Measurements from ENCODE around the gene UBE2D2.

The UBE2D2 gene

DNA sequence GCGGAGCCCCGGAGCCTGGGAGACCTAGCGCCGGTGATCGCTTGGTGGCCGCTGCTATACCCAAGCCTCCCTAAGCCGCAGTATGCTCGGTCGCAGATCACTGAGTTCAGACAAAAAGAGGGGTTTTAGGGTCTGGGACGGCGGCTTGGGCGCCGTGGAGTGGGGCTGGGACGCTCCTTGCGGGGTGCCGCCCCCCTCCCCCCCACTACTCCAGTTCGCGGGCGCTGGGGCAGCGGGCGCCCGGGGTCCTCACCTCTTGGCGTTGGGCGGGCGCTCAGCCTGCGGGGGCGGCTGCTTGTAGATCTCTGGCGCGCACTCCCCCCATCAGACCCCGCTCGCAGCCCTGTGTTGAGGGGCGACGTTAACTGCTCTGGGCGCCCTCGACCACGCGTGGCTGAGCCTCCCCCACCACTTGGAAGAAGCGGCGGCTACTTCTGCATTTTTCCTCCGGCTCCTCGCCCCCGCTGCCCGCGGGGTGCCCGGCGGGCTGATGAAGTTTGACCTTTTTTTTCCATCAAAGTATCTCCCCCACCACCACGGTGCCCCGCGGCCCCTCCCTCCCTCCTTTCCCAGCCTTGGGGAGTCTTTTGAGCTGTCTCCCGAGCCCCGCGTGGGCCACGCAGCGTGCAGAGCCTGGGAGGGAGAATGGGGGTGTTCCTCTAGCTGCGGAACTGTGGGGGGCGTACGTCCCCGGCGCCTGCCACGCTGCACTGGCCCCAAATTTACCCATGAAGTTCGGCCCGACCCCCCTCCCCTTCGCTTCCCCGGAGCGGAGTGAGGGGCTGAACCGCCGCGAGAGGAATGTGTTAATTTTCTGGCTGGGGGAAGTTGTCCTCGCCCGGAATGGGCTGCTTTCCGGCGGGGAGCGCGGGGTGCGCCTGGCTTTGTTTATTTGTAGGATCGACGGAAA is 88.2 kb downstream of the UBE2D2 start:
- no peak for DNase-seq

DNA sequence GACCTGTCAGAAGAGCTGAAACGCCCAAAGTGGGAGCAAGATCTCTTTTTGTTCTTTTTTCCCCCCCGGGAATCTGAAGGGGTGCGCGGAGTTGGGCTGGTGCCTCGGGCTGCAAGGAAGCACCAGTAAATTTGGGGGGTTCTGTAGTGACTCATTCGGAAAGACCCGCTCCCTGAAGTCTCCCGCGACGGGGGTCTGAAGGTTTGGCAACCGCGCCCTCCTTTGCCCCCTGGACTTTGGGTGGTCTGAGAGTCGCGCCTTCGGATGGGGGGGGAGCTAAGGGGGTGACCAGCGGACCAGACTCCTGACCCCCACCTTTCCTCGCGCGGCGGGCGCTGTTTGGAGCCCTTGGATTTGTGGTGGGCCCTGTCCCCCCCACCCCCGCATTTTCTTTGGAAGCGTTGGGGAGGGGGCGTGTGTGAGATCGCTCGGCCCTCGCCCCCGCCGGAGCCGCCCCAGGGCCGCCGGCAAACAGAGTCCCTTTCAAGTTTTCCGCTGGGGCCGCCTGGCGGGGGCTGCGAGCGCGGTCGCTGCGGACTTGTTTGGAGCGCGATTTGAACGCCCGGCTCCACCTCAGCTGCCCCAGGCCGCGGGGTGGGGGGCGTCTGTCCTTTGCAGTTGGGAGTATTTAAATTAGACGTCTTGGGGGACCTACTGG is 89.0 kb downstream of the UBE2D2 start:
- no peak for DNase-seq

DNA sequence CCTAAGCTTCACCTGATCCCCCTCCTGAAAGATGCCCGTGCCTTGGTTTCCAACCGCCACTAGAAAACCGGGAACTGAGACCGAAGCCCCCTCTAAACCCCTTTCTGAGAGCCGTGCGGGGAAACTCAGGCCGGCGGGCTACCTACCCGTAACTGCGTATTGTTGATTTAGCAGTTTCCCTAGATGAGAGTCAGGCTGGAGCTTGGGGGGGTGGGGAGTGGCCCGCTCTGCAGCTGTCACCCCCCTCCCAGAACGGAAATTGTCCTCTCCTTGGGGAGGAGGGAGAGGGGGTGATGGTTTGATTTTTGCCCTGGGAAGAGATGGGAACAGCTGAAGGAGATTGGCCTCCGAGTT is 89.5 kb downstream of the UBE2D2 start:
- DNase-seq: no peak

DNA sequence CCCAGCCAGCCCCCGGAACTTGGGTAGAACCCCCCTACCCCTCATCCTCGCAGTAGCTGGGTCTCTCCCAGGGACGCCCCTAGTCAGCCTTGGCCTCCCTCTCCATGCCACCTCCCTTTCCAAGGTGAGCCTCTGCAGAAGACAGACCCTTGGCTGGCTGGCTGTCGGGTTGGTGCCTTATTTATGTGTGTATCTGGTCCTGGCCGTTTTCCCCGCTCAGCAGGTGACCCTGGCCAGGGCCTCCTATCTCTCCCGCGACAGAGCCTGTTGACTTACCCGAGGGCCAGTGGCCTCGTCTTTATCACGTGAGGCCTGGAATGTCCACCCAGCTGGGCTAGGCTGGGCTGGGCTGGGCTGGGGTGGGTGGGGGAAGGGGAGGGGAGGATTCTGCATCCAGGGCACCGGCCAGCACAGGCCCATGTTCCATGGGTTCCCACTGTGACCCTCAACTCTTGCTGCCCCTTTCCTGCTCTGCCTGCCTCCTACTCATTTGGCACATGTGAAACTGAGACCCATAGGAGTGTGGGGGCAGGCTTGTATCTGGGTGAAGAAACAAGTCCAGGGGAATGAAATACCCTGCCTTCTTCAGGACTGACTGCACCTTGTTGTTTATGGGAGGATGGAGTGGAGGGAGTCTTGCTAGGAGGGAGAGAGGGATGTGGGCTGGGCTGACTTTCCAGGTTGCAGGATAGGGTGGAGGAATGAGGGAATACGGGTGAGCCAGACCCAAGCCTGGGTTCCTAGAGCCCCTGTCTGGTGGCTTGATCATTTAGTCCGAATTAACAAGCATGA is 90.1 kb downstream of the UBE2D2 start:
- no peak for DNase-seq

DNA sequence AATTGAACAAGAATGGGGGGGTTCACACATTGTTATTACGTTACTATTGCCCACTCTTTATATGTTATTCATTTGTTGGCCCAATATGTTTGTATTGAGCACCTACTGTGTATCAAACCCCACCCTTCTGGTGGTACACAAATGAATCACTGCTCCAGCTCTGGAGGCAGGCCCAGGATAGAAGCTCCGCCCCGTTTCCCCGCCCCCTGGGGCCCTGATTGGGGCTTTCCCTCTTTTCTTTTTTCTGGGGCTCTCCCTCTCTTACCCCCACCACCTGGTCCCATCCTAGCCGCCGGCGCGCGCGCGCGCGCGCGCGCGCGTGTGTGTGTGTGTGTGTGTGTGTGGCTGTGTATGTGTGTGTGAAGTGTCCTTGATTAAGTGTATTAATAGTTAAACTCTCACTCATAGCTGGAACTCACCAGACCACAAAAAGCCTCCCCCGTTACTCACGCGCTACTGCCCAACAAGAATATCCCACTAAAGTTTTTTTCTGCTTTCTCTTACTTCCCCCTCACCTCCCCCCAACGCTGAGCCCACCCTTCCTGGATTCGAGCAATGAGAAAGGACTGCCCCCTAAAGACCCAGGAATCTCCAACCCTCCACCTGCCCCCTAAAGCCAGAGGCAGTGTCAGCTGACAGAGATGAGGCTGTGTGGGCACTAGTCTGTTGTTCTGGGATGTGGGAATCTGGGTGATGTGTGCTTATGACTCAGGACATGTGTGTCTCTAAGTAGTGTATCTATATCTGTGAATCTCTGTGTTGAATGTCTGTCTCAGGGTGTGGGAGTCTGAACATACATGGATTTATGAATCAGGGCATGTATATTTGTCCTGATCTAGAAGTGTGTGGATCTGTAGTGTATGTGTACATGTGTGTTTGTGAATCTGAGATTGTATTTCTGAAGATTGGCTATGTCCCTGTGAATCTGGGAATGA is 91.0 kb downstream of the UBE2D2 start:
- no peak for DNase-seq

DNA sequence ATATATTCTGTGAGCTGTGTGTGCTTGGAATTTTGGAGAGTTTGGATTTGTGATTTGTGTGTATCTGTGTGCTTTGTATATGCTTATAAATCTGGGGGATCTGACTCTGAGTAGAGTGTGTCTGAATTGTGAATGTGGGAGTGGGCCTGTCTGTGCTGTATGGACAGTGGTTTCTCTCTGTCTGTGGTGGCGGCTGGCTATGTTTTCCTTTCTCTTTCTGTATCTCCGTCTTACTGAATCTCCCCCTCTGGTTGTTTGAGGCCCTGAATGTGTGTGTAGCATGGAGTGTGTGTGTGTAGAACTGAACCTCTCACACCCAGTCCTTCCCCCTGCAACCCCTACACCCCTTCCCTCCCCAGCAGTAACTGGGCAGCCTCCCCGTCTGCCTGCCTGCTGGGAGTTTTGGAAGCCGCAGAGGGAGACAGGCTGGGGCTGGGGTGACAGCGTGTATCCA is 91.7 kb downstream of the UBE2D2 start:
- no peak for DNase-seq

DNA sequence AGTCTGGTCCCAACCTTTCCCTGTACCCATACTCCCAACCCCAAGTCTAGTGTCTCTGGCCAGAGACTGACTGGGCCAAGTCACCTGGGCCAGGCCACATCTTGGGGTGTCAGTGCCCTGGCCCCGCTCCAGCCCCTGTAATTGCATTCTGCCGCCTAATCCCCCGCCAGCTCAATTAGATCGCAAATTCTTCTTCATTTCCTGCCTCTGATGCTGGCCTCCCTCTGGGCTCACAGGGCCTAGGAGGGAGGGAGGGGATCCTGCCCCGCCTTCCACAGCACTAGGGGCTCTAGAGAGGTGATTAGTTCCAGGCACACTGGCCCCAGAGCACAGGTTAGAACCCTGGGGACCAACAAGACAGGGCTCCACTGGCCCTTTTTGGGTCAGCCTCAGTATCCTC is 92.5 kb downstream of the UBE2D2 start:
- DNase-seq: no peak

DNA sequence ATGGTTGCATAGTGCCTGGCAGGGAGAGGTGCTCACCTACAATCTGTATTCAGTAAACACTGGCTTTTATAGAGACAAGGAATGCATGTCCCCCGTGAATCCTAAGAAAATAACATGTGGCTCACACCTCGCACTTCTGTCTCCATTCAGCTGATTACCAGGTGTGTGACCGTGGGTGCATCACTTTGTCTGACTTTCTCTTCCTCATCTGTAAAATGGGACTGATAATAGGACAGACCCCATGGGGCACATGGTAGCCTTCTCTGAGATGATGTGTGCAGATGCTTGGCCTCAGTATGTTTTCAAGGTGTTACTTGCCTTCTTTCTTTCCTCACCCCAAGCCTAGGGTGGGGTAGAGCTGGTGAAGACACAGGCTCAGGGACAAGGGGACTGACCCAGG is 93.3 kb downstream of the UBE2D2 start:
- DNase-seq: no peak

DNA sequence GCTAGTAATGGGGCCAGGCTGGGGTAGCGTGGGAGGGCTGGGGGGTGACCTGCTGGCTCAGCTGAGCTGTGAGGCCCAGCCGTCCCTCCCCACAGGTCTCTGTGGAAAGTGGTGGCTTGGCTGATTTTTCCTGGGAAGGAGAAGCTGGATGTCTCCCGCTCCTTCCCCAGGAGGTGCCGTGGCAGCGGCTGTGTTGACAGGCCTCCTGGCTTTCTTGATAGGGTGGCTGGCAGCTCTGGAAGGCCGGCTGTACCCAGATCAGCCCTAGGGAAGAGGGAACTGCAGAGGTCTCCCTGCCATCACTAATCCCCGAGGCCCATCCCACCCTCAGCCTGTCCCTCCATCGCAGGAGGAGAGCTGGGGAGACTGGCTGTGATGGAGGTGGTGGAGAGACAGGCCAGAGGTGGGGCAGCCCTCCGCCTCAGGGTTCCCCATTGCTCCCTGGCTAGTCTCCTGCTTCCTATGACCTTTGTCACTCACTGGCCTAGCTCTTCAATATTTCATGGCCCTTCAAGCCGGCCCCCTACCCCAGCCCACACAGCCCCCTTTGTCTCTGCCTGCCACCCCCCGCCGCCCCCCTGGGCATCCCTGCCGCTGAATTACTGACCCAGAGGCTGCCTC is 93.8 kb downstream of the UBE2D2 start:
- DNase-seq: no peak

DNA sequence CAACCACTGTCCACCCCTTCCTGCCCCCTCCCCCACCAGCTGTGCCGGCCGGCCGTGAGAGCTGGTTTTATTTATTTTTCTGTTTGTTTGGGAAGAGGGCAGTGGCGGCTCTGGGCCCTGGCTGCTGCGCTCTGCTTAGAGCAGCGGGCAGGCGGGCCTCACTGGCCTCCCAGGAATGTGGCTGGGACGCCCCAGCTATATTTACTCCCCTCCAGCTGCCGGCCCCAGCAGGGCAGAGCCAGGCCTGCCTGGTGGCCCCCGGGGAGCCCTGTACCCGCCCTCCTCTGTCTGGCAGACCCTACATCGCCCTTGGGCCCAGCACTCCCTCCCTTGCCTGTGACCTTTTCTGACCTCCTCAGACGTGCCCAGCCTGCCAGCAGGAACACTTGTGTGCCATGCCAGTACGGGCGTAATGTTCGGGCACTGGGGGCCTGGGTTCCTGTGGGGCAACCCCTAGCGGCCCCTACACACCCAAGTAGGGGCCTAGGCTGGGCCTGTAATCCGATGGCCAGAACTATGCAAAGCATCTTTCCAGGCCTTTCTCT is 94.7 kb downstream of the UBE2D2 start:
- no peak for DNase-seq

DNA sequence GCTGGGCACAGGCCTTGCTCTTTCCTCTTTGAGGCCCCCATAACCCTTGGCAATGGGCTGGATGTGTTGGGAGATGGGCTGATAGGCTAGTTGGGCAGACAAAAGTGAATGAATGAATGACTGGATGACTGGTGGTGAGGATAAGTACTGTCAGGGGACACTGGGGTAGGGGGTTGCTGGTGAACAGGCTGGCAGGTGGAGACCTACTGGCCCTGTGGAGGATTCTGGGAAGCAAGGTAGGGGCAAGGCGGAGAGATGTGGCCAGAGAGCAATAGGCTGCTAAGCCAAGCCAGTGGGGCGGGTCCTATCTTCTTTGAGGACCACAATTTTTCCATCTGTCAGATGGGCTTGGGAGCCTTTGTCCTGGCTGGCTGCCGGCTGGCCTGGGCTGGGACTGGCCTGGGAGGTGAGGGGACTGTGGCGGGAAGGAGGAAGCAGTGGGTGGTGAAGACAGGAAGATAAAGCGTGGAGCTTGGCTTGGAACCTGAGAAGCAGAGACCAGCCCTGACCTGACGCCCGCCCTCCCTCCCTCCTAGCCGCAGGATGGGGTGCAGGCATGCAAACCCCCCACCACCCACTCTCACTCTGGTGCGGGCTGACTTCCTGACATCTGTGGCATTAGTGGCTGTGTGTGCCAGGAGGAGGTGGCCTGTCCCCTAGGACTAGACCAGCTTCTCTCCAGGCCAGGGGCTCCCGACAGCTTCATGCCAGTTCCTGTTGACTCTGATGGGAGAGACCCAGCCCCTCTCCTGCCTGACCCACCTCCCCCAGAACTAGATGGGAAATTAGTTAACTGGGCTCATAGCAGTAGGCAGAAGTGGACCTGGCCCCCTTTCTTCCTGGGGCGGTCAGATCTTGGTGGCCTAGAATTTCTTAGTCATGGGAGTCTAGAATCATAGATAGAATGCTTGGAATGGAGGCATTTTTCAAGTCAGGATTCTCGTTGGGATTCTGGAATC is 96.5 kb downstream of the UBE2D2 start:
- no peak for DNase-seq

DNA sequence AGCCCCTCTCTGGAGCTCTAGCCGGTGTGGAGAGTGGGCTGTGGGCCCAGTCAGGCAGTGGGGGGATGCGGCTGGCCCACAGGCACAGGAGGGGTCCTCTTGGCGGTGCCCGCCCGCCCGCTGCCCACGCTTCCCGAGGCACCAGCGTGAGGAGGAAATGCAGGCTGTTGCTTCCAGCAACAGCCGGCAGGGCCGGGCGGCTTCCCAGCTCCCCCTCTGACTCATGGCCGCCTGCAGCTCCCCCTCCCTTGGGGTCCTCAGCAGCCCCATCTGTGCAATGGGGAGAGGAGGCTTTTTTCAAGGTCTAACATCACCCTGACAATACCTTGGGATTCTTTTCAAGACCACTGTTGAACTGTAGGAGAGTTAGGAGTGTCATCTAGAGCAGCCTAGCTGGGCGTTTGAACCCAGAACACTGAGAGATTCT is 97.4 kb downstream of the UBE2D2 start:
- DNase-seq: no peak

DNA sequence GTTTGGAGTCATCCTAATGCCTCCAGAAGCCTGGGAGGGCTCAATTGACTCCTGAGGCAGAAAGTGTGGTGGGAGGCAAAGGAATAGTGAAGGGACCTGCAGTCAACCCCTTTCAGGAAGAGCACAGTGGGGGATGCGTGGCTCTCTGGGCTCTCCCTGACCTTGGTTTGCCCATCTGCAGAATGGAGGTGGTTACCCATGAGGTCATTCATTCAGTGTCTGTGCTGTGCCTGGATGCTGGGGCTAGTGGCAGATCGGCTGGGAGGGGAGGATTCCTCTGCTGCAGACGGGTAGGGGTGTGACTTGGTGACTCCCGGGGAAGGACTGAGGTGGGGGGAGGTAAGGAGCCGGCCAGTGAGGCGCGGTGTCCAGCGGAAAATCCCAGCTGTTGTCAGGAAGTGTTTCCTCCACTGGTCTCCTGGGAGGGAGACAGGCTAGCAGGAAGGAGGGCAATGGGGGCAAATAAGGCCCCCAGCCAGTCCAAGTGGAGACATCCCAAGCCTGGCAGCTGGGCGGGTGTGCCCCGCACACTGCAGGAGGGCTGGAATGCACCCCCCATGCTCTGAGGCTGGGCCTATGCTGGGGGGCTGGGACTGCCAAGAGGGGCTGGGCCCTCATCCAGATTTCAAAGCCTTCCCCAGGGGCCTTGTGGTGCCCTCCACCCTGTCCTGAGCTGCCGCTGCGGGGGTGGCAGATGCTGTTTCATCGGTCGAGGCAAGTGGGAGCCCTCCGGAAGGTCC is 98.0 kb downstream of the UBE2D2 start:
- no peak for DNase-seq

DNA sequence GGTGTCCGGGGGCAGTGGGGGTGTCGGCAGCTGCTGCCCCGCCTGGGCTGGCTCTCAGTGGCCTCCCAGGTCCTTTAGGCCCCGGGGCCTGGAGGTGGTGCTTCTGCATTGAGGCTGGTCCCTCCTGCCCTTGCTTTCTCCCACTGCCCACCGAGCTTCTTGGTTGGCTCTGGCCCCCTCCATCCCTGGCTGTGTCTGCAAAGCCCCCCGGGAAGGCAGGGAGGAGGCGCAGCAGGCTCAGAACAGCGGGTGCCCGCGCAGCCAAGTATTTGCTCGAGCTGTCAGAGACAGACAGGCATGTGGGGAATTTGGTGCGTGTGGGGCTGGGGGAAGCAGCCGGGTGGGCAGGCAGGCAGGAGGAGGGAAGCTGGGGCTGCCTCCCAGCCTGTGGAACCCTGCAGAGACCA is 98.6 kb downstream of the UBE2D2 start:
- no peak for DNase-seq

DNA sequence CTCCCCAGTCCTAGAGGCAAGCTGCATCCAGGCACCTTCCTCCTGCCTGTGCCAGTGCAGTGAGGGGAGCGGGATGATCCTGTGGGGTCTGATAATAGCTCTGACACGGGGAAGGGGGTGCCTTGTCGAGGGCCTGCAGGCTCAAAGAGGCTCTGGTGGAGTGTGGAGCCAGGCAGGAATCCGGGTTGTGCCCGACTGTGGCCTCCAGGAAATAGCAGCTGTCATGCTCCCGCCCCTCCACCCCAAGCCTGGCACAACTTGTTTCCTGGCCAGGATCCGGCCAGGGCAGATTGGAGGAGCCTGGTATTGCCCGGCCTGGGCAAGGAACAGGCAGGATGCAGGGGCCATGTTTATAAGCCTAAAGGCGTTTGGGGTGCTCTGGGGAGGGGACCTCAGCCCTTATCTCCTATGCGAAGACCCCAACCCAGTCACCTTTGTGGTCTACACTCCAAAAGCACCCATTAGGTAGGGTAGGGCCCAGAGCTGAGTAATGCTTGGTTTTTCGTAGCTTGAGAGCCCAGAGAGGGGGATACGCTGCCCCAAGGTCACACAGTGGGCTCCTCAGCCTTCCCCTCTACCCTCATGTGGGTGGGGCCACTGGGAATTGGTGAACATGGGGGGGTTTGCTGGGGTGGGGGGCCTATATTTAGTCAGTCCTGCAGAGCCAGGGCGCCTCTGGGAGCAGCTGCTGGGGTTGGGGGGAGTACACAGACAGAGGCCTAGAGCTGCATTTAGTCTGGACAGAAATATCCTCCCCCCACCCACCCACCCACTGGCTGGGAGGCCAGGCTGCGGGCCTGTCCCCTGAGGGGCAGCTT is 99.2 kb downstream of the UBE2D2 start:
- no peak for DNase-seq

DNA sequence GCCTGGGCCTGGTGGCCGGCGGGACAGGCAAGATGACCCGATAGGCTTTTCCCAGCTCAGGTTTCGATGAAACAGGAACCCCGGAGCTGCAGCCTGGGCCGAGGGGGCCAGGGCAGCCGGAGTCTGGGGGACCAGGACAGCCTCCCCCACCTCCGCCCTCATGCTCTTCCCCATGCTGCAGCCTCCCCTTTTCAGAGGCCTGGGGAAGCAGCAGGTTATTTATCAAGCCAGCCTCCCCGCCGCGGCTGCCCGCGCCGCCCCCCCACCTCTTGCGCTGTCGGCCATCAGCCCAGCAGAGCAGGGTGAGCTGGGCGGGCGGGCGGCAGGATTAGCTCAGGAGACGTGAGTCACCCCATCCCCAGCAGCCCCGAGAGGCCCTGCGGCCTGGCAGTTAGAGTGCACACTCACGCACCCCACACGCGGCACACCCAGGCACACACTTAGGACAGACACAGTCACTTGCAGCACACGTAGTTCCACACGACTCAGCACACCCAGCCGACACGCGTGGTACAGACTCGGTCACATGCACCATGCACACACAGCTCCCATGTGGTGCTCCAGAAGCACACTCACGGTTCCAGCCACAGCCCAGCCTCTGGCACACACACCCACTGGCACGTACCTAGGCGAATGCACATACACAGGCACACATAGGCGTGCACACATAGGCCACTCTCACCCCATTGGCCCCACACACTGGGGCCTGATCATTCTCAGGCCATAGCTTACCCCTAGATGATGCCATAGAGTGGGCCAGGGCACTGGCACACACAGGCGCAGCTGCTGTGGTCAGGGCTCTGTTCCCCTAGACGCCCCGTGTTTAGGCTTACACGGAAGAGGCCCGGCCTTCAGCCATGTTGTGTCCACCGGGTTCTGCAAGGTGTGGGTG is 100.0 kb downstream of the UBE2D2 start:
- no peak for DNase-seq

DNA sequence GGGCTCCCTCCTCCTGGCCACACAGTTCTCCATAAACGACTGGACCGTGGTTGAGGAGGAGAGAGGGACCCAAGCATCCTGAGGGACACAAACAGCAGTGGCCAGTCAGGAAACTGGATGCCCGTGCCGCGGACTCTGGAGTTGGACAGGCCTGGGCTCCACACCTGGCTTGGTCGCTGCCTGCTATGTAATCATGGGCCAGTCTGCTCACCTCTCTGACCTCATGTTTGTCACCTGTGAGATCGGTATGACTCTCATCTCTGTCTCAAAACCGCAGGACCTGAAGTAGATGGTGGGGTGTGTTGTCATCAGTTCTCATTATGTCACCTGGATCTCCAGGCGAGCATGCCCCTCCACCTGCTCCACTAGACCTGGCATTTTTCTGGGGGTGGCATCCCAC is 101.5 kb downstream of the UBE2D2 start:
- DNase-seq: no peak

Data from NCI-H2227 treated with DMSO at 0.1 percent for 48 hours (cell line).